Testis (tissue), 2 donors: Measurements from ENCODE around the gene MAP3K3.

Source experiments
- POLR2A ChIP-seq: fragments of 450-650 bp; IDR thresholded peaks from one replicate; pipeline ENCODE4 v1.6.1; 2017; ENCODE audit warnings: antibody characterized with exemption, mild to moderate bottlenecking, moderate library complexity
- TF ChIP-seq, protein P1 (sequence below), 3 experiments: fragments of 450-650 bp in 2 of 3; fragments of 200-600 bp in 1 of 3; sonication (generic) in 1 of 3; IDR thresholded peaks; one replicate each; pipeline ENCODE4 v1.5.1; 2016 to 2019; ENCODE audit warnings: antibody characterized with exemption in 3 of 3, mild to moderate bottlenecking in 2 of 3, moderate library complexity in 1 of 3

- TF ChIP-seq, protein P1, sequence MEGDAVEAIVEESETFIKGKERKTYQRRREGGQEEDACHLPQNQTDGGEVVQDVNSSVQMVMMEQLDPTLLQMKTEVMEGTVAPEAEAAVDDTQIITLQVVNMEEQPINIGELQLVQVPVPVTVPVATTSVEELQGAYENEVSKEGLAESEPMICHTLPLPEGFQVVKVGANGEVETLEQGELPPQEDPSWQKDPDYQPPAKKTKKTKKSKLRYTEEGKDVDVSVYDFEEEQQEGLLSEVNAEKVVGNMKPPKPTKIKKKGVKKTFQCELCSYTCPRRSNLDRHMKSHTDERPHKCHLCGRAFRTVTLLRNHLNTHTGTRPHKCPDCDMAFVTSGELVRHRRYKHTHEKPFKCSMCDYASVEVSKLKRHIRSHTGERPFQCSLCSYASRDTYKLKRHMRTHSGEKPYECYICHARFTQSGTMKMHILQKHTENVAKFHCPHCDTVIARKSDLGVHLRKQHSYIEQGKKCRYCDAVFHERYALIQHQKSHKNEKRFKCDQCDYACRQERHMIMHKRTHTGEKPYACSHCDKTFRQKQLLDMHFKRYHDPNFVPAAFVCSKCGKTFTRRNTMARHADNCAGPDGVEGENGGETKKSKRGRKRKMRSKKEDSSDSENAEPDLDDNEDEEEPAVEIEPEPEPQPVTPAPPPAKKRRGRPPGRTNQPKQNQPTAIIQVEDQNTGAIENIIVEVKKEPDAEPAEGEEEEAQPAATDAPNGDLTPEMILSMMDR (IDR thresholded peaks at IDR 0.05): no peak
- no peak for TF ChIP-seq POLR2A
These were observed 32.6 kb upstream of the MAP3K3 start for GRCh38 chr17:63589646-63590045.
